Measurements from ENCODE around the gene HIGD1C.
"Not testable (repeated sequence)": the region's sequence is repeated elsewhere in the genome, so short reads cannot be mapped to it uniquely, and the experiment has no call there.

Gene HIGD1C

DNA sequence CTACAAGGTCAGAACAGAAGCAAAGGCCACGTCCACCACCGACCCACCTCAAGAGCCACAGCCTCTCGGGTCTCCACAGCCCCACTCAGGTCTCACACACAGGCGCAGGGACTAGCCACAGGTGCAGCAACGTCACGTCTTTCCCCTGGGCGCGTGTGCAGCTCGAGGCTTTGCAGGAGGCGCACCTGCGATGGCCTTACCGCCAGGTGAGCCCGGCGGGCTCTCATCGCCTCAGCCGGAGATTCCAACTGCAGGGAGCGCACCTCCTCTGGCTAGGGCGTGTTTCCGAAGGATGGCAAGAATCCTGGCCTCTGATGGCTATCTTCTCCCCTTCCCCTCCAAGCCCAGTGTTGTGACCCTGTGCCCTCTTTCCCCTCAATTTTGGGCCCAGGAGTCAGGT lies at the start of gene HIGD1C:
Gene HIGD1C, plus strand, starts transcription at position 35 of the 400 bp plus-strand sequence. CDS start 1,455 bp downstream, outside the sequence.
- DNase-seq (ENCODE audit: low spot score): no peak

DNA sequence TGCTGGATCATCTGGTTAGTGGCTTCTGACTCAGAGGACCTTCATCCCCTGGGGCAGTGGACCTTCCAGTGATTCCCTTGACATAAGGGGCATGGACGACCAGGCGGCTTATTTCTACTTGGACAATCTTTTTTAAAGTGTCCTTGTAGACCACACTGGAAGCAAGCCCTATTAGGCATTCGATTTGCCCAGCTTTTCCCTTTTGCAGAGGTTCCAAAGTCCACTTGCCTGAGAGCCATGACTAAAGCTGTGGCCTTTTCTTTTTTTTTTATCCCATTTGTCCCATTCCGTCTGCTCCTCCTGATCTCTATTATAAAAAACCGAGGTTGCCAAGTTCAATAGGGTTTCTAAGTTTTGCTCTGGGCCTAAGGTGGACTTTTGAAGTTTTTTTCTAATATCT lies 43.9 kb upstream of the HIGD1C start:
- not testable (repeated sequence) for DNase-seq (ENCODE audit: low spot score)

DNA sequence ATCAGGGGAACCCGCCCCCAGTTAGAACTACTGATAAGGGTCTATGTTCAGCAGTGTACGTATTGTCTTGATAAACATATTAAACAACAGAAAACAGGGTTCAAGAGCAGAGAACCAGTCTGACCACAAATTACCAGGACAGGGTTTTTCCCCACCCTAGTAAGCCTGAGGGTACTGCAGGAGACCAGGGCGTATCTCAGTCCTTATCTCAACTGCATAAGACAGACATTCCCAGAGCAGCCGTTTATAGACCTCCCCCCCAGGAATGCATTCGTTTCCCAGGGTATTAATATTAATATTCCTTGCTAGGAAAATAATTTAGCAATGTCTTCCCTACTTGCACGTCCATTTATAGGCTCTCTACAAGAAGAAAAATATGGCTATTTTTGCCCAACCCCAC lies 40.0 kb upstream of the HIGD1C start:
- not testable (repeated sequence) for DNase-seq (ENCODE audit: low spot score)

GRCh38 chr12:50913224-50913623 lies 39.1 kb upstream of the HIGD1C start:
- DNase-seq (ENCODE audit: low spot score): no peak

DNA sequence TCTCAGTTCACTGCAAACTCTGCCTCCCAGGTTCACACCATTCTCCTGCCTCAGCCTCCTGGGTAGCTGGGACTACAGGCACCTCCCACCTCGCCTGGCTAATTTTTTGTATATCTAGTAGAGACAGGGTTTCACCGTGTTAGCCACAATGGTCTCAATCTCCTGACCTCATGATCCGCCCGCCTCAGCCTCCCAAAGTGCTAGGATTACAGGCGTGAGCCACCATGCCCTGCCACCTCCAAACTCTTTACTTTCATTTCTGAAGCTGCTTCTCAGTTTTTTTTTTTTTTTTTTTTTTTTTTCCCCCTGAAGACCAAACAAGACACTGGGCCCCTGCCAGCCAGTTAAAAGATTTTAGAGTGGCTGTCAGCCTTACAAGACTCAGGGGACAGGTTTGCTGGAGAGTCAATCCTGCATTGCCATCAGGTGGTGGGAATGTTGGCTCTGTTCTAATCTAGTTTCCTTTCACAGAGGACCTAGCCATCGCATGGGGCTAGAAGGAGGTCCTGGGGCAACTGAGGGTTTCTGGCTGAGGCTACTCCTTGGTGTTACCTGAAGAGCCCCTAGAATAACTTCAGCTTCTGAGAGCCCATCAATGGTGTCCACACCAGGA lies 37.4 kb upstream of the HIGD1C start:
- no peak for DNase-seq (ENCODE audit: low spot score)

- no peak for DNase-seq (ENCODE audit: low spot score)
Observed at GRCh38 chr12:50916292-50916691, 36.1 kb upstream of the HIGD1C start.

DNA sequence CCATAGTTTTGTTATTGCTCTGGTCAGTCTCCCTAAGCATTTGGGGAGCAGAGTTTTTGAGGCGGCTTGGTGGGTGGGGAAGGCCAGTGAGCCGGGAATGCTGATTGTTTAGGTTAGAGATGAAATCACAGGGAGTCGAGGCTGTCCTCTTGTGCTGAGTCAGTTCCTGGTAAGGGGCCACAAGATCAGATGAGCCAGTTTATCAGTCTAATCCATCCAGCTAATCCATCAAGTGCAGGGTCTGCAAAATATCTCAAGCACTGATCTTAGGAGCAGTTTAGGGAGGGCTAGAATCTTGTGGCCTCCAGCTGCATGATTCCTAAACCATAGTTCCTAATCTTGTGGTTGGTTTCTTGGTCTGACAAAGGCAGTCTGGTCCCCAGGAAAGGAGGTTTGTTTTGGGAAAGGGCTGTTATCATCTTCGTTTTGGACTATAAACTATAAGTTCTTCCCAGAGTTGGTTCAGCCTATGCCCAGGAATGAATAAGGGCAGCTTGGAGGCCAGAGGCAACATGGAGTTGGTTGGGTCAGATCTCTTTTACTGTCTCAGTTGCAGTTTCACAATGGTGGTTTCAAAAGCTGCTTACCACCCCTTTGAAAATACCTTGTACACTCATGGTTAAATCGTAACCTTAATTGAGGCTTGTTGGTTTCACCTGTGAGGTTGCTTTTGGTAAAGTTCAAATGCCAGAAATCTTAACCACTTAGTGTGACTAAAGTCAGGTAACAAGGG lies 33.6 kb upstream of the HIGD1C start:
- DNase-seq (ENCODE audit: low spot score): no peak

DNA sequence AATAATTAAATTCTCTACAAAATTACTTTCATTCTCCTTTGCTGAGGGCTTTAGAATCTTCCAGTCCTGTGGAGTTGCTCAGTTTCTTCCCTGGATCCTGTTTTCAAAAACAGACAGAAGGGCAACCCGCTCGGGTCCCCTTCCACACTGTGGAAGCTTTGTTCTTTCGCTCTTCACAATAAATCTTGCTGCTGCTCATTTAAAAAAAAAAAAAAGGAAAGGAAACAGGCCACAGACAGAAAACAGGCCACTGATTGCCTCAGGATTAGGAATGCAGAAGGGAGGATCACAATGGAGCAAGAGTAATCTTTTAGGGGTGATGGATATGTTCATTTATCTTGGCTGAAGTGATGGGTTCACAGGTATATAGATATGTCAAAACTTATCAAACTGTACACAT lies 29.5 kb upstream of the HIGD1C start:
- no peak for DNase-seq (ENCODE audit: low spot score)

DNA sequence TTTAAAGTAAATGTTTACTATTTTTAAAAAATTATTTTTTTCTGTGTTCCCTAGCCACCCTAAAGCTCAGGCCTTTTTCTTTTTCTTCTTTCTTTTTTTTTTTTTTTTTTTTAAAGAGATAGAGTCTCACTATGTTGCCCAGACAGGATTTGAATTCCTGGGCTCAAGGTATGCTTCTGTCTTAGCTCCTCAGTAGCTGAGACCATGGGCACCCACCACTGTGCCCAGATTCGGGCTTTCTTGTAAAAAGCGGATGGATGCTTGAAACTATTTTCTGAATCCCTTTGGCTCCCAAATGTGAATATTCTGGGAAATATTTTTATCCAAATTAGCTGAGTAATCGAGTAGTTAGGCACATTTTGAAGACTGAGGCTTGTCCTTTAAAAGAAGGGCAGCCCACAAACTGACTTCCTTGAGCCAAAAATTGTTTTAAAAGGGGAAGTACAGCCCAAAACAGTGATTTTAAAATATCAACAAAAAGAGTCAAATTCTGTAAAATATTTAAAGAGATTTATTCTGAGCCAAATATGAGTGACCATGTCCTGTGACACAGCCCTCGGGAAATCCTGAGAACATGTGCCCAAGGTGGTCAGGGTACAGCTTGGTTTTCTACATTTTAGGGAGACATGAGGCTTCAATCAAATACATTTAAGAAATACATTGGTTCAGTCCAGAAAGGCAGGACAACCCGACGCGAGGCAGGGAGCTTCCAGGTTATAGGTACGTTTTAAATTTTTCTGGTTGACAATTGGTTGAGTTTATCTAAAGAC lies 28.8 kb upstream of the HIGD1C start:
- DNase-seq (ENCODE audit: low spot score): no peak

- no peak for DNase-seq (ENCODE audit: low spot score)
Observed at GRCh38 chr12:50924131-50924438, 28.3 kb upstream of the HIGD1C start.

DNA sequence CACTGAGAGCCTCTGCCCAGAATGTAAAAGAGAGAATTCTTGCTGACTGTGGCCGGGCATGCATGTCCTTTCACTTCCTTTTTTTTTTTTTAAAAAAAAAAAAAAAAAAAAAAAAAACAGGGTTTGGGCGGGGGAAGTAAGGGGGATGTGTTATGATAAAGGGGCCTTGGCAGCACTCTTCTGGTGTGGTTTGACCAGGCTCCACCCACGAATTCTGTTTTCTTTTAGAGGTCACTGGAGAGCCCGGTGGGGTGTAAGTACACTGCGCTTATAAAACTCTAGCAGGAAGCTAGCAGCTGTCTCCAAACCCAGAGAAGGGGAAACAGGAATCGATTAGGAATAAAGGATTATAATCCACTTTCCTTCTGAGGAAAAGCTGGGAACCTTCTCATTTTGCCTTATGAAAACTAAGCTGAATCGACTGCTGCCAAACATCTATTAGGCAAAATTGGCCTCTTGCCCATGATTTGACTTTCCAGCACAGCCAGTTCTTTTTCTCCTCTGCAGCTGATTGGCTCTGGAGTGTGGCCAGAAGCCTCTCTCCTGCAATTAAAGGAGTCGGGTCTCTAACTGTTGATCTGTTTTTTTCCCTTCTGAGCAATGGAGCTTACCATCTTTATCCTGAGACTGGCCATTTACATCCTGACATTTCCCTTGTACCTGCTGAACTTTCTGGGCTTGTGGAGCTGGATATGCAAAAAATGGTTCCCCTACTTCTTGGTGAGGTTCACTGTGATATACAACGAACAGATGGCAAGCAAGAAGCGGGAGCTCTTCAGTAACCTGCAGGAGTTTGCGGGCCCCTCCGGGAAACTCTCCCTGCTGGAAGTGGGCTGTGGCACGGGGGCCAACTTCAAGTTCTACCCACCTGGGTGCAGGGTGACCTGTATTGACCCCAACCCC lies 27.7 kb upstream of the HIGD1C start:
- DNase-seq (ENCODE audit: low spot score): peak; percentile 65

DNA sequence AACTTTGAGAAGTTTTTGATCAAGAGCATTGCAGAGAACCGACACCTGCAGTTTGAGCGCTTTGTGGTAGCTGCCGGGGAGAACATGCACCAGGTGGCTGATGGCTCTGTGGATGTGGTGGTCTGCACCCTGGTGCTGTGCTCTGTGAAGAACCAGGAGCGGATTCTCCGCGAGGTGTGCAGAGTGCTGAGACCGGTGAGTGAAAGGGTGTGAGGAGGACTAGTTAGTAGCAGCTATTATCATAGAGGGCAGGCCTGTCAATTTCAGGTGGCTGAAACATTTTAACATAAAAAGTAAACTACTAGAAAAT lies 27.0 kb upstream of the HIGD1C start:
- no peak for DNase-seq (ENCODE audit: low spot score)

GRCh38 chr12:50925920-50926319 lies 26.4 kb upstream of the HIGD1C start:
- no peak for DNase-seq (ENCODE audit: low spot score)

GRCh38 chr12:50926415-50926814 lies 25.9 kb upstream of the HIGD1C start:
- no peak for DNase-seq (ENCODE audit: low spot score)

GRCh38 chr12:50926932-50927331 lies 25.4 kb upstream of the HIGD1C start:
- DNase-seq (ENCODE audit: low spot score): not testable (repeated sequence)

GRCh38 chr12:50927356-50927755 lies 25.0 kb upstream of the HIGD1C start:
- DNase-seq (ENCODE audit: low spot score): peak; percentile 59

DNA sequence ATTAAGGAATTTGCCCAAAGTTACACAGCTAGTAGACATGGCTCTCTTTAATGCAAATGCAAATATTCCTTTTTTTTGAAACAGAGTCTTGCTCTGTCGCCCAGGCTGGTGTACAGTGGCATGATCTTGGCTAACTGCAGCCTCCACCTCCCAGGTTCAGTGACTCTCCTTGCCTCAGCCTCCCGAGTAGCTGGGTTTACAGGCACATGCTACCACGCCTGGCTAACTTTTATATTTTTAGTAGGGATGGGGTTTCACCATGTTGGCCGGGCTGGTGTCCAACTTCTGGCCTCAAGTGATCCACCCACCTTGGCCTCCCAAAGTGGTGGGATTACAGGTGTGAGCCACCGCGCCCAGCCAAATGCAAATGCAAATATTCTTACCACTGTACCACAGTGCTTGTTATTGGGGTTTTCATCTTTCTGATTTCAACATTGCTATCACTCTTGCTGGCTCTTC lies 24.5 kb upstream of the HIGD1C start:
- peak; percentile 55 for DNase-seq (ENCODE audit: low spot score)

- DNase-seq (ENCODE audit: low spot score): no peak
Observed at GRCh38 chr12:50928392-50928791, 24.0 kb upstream of the HIGD1C start.

GRCh38 chr12:50929831-50930230 lies 22.5 kb upstream of the HIGD1C start:
- DNase-seq (ENCODE audit: low spot score): no peak

DNA sequence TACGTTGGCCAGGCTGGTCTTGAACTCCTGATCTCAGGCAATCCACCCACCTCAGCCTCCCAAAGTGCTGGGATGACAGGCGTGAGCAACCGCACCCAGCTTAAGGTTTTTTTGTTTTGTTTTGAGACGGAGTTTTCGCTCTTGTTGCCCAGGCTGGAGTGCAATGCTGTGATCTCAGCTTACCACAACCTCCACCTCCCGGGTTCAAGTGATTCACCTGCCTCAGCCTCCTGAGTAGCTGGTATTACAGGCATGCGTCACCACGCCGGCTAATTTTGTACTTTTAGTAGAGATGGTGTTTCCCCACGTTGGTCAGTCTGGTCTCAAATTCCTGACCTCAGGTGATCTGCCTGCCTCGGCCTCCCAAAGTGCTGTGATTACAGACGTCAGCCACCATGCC lies 21.9 kb upstream of the HIGD1C start:
- peak; percentile 94 for DNase-seq (ENCODE audit: low spot score)

GRCh38 chr12:50932787-50933280 lies 19.5 kb upstream of the HIGD1C start:
- DNase-seq (ENCODE audit: low spot score): peak; percentile 19
